Tibial nerve (tissue), 4 donors: ENCODE measurements around the gene FBLN1. TPM values are rescaled to one million over a fixed set of nuclear protein-coding genes. Genes with fewer than 3 reads are reported as not detected.

ENCODE experiments used
- DNase-seq, 2 donors: peaks; one replicate each; pipeline ENCODE4 v3.0.0-alpha.2; 2019; ENCODE audit warnings: low spot score in 2 of 2
- H3K27ac ChIP-seq, 4 donors: fragments of 200-600 bp; sonication (generic) in 3 of 4; one replicate each; pipeline ENCODE4 v1.5.1; 2017 to 2019; ENCODE audit warnings: mild to moderate bottlenecking in 1 of 4
- H3K27me3 ChIP-seq, 2 donors: fragments of 200-600 bp; sonication (generic) in 1 of 2; one replicate each; pipeline versions ENCODE4 v1.5.1 to v1.6.0; 2017 to 2019
- H3K36me3 ChIP-seq, 3 donors: fragments of 200-600 bp; sonication (generic); one replicate each; pipeline ENCODE4 v1.5.1; 2018 to 2019
- H3K4me1 ChIP-seq, 4 donors: fragments of 200-600 bp; sonication (generic) in 3 of 4; one replicate each; pipeline ENCODE4 v1.5.1; 2017 to 2019
- H3K4me3 ChIP-seq, 4 donors: fragments of 200-600 bp; sonication (generic) in 3 of 4; one replicate each; pipeline ENCODE4 v1.5.1; 2017 to 2019; ENCODE audit warnings: mild to moderate bottlenecking in 1 of 4, moderate library complexity in 1 of 4
- H3K9me3 ChIP-seq, 4 donors: fragments of 200-600 bp; sonication (generic) in 3 of 4; one replicate each; pipeline ENCODE4 v1.5.1; 2017 to 2019
- EP300 ChIP-seq, 2 donors: sonication (generic); formaldehyde crosslinking; IDR thresholded peaks; one replicate each; pipeline ENCODE4 v1.6.1; 2017; ENCODE audit warnings: antibody characterized with exemption in 2 of 2, mild to moderate bottlenecking in 1 of 2
- POLR2A ChIP-seq, 2 donors: fragments of 450-650 bp; IDR thresholded peaks; one replicate each; pipeline ENCODE4 v1.6.1; 2017; ENCODE audit warnings: antibody characterized with exemption in 2 of 2, mild to moderate bottlenecking in 2 of 2, moderate library complexity in 2 of 2
- WGBS, 2 donors: methylation state at CpG; one replicate each; pipeline ENCODE4 v1.1.5; 2018; 5-methylcytosine and 5-hydroxymethylcytosine counted together
- total RNA-seq, 4 donors: library from RNA; depleted of rRNA; stranded (reverse); fragments of >200 nt; gene quantifications; one replicate each; pipeline ENCODE4 v1.1.0, GENCODE V29; 2016
- TF ChIP-seq, protein P1 (sequence below), 5 experiments: fragments of 200-600 bp in 3 of 5; fragments of 450-650 bp in 2 of 5; sonication (generic) in 3 of 5; IDR thresholded peaks; one replicate each; pipeline ENCODE4 v1.5.1; 2016 to 2019; ENCODE audit warnings: antibody characterized with exemption in 5 of 5, mild to moderate bottlenecking in 3 of 5, moderate library complexity in 2 of 5

The FBLN1 gene
- total RNA-seq, 4 donors from 2014 or later, result 172 to 1,145 (median 351) TPM

DNA sequence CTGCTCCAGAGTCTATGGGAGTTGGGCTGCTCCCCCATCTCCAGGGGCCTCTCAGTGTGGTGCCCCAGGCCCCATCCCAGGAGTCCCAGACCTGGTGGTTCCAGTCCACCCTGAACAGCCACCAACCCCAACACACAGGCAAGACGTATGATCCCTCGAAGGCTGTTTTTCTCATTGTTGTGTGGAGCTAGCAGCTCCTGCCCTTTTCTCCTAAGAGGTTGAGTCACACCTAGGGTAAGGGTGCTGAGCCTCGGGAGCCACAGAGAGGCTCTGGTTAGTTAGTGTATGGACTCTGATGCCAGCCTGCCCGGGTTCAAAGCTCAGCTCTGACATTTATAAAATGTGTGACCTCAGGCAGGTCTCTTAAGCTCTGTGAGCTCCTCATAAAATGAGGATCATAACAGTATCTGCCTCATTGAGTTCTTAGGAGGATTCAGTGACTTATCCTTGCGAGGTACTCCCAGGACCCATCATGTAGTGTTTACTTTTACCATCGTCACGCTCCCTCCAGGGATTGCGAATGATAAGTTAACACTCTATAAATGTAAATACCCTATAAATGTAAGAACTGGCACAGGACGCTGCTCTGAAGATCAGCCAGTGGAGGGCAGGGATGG is 47.2 kb downstream of the FBLN1 start:
- H3K27me3 ChIP-seq, result no peaks in the 10 kb centered on the region
- H3K4me3 ChIP-seq, result no peak overlapping the region
- peaks cover 0 to 9% (median 0%) of the 10 kb centered on the region in 3 donors for H3K36me3 ChIP-seq
- H3K9me3 ChIP-seq, result no peaks in the 10 kb centered on the region
- H3K27ac ChIP-seq, result peak overlapping the region; percentile 48 to 78 (median 70)
- TF ChIP-seq, protein P1, sequence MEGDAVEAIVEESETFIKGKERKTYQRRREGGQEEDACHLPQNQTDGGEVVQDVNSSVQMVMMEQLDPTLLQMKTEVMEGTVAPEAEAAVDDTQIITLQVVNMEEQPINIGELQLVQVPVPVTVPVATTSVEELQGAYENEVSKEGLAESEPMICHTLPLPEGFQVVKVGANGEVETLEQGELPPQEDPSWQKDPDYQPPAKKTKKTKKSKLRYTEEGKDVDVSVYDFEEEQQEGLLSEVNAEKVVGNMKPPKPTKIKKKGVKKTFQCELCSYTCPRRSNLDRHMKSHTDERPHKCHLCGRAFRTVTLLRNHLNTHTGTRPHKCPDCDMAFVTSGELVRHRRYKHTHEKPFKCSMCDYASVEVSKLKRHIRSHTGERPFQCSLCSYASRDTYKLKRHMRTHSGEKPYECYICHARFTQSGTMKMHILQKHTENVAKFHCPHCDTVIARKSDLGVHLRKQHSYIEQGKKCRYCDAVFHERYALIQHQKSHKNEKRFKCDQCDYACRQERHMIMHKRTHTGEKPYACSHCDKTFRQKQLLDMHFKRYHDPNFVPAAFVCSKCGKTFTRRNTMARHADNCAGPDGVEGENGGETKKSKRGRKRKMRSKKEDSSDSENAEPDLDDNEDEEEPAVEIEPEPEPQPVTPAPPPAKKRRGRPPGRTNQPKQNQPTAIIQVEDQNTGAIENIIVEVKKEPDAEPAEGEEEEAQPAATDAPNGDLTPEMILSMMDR (IDR thresholded peaks at IDR 0.05), result no peak
- TF ChIP-seq EP300 (IDR thresholded peaks at IDR 0.05) (no peak), POLR2A (IDR thresholded peaks at IDR 0.05) (no peak)
- no peak for DNase-seq
- 92 to 96% methylated on average over 9 of the region's 9 CpGs for WGBS, 2 donors
- H3K4me1 ChIP-seq, result peaks cover 0 to 62% (median 23%) of the 10 kb centered on the region in 4 donors

DNA sequence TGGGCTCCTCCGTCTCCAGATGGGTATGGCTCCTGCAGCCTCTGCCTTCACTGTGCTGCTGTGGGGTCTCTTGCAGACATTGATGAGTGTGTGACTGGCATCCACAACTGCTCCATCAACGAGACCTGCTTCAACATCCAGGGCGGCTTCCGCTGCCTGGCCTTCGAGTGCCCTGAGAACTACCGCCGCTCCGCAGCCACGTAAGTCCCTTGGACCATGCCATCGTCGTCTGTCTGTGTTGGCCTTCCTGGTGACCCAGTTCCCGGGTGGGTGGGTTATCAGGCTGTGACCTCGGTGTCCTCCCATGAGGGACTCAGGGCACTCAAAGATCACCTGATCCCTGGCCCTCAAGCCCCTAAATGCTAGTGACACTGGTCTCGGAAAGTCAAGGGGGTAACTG is 47.7 kb downstream of the FBLN1 start:
- Histone ChIP-seq H3K27ac (peak overlapping the region in 3 of 4 donors; percentile 67 to 78 (median 73)), H3K36me3 (peaks cover 0 to 9% (median 0%) of the 10 kb centered on the region in 3 donors), H3K4me3 (no peak overlapping the region), H3K9me3 (no peaks in the 10 kb centered on the region), H3K27me3 (no peaks in the 10 kb centered on the region), H3K4me1 (peaks cover 0 to 62% (median 23%) of the 10 kb centered on the region in 4 donors)
- WGBS, 2 donors, result 95 to 97% methylated on average over 14 of the region's 14 CpGs
- DNase-seq, result no peak
- no peak for TF ChIP-seq POLR2A (IDR thresholded peaks at IDR 0.05)
- TF ChIP-seq EP300 (IDR thresholded peaks at IDR 0.05), result no peak
- TF ChIP-seq, protein P1 (IDR thresholded peaks at IDR 0.05), result no peak

DNA sequence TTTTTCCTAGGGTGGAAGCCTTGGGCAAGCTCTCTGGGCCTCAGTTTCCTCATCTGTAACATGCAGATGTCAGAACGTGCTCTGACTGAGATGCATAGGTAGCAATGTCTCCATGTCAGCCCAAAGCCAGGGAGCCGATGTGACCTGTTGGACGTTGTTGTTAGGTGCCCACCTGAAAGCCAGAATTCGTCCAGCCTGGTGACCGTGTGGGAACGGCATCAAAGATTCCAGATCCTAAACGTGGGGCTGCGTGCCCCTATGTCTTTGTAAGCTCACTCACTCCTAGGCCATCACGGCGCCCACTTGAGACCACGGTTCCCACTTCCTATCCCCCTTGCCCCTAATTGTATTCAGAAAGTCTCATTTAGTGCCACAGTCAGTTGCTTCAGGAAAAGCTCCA is 48.2 kb downstream of the FBLN1 start:
- TF ChIP-seq POLR2A (IDR thresholded peaks at IDR 0.05) (no peak), EP300 (IDR thresholded peaks at IDR 0.05) (no peak)
- TF ChIP-seq, protein P1 (IDR thresholded peaks at IDR 0.05), result no peak
- no peak for DNase-seq
- no peaks in the 10 kb centered on the region for H3K9me3 ChIP-seq
- no peaks in the 10 kb centered on the region for H3K27me3 ChIP-seq
- peaks cover 0 to 62% (median 23%) of the 10 kb centered on the region in 4 donors for H3K4me1 ChIP-seq
- H3K27ac ChIP-seq, result peak overlapping the region in 3 of 4 donors; percentile 40 to 78 (median 73)
- 81 to 93% methylated on average over 10 to 11 of the region's 11 CpGs for WGBS, 2 donors
- H3K36me3 ChIP-seq, result peaks cover 0 to 9% (median 0%) of the 10 kb centered on the region in 3 donors
- H3K4me3 ChIP-seq, result no peak overlapping the region

DNA sequence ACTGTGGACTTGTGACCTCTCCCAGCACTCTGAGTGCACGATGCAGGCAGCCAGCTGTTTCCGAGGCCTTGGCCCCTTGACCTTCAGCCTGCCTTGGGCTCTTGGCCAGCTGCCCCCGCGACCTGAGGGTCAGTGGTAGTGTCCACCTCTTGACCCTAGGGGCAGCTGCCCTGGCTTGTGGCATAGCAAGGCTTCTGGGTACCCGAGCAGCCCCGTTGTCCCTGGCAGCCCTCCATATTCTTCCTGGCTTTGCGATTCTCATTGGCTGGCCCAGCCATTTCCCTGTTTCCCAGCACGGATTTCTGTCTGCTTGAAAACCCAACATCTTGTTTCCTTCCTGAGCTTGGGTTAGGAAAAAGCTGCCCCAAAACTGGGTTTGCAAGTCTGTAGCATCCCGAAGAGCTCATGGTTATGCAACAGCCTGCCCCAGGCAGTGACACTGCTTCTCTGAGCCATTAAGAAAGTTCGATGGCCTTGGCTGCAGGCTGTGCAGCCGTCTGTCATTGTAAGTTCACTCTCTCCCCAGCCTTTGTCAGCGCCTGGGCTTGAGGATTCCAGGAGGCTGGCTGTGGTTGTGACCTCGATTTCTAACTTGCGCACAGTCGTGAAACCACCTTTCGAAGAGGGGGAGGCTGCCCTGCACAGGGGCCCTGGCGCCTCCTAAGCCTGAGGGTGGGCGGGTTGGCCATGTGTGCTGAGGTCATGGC is 48.8 kb downstream of the FBLN1 start:
- TF ChIP-seq, protein P1 (IDR thresholded peaks at IDR 0.05), result no peak
- no peak for TF ChIP-seq POLR2A (IDR thresholded peaks at IDR 0.05)
- peak in 1 of 2 donors; percentile 42 for TF ChIP-seq EP300 (IDR thresholded peaks at IDR 0.05)
- H3K36me3 ChIP-seq, result peaks cover 0 to 9% (median 0%) of the 10 kb centered on the region in 3 donors
- WGBS, 2 donors, result 59 to 61% methylated on average over 13 to 17 of the region's 18 CpGs
- peak in 1 of 2 donors; percentile 35 for DNase-seq
- H3K4me1 ChIP-seq, result peaks cover 0 to 62% (median 23%) of the 10 kb centered on the region in 4 donors
- H3K9me3 ChIP-seq, result no peaks in the 10 kb centered on the region
- no peak overlapping the region for H3K4me3 ChIP-seq
- peak overlapping the region in 3 of 4 donors; percentile 40 to 79 (median 73) for H3K27ac ChIP-seq
- no peaks in the 10 kb centered on the region for H3K27me3 ChIP-seq

DNA sequence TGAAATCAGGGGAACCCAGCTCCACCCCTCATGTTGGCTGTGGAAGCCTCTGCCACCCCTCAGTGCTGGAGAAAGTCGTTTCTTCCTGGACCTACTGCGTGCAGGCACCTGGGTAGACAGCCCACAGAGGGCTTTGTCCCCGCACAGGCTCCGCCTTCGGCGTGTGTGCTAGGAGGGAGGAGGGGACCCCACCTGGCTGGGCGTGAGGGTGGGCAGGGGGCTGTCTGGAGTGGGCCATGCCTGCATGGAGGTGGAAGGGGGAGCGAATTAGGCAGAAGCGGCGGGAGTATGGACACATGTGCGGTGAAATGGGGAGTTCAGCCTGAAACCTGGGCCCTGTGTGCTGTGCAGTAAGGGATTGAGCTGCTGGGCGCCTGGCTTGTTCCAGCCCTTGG is 49.3 kb downstream of the FBLN1 start:
- Histone ChIP-seq H3K27ac (peak overlapping the region in 2 of 4 donors; percentile 73 to 79), H3K4me1 (peaks cover 0 to 62% (median 23%) of the 10 kb centered on the region in 4 donors), H3K9me3 (no peaks in the 10 kb centered on the region), H3K36me3 (peaks cover 0 to 9% (median 0%) of the 10 kb centered on the region in 3 donors), H3K4me3 (no peak overlapping the region), H3K27me3 (no peaks in the 10 kb centered on the region)
- DNase-seq, result no peak
- TF ChIP-seq POLR2A (IDR thresholded peaks at IDR 0.05) (no peak), EP300 (IDR thresholded peaks at IDR 0.05) (no peak)
- TF ChIP-seq, protein P1 (IDR thresholded peaks at IDR 0.05), result no peak
- 76 to 86% methylated on average over 7 to 12 of the region's 12 CpGs for WGBS, 2 donors
